H1 (cell line): ENCODE measurements around the gene AHRR. TPM values are rescaled to one million over a fixed set of nuclear protein-coding genes. Genes with fewer than 3 reads are reported as not detected.

Experiments
- CTCF ChIA-PET: fragments of 300-600 bp; sonication (Branson Sonifier 250); formaldehyde crosslinking; loops from one replicate; lab custom pipeline; 2021; ENCODE audit not compliant: partially characterized antibody; lab: Charles Lee
- POLR2A ChIA-PET: fragments of 300-600 bp; sonication (Branson Sonifier 250); formaldehyde crosslinking; loops from one replicate; lab custom pipeline; 2021; ENCODE audit warnings: inconsistent platforms; ENCODE audit not compliant: partially characterized antibody; lab: Charles Lee
- DNase-seq, 2 experiments: peaks; one replicate each; pipeline versions ENCODE4 v3.0.0 to v3.0.0-alpha.2; 2010 to 2022; ENCODE audit warnings: low spot score in 2 of 2, low read depth in 1 of 2, mixed read lengths in 1 of 2
- FAIRE-seq: peaks from 2 replicates; lab custom pipeline; 2011; peaks lifted over from hg19 to GRCh38; lab: Jason Lieb, UNC
- H2AFZ ChIP-seq: 2 replicates; pipeline ENCODE4 v1.8.1; 2012; ENCODE audit warnings: low read length, inconsistent platforms
- H2AK5ac ChIP-seq: 2 replicates; pipeline ENCODE4 v1.6.1; 2013; ENCODE audit warnings: low read depth, low read length
- H2BK120ac ChIP-seq: replicated peaks from 2 replicates; pipeline ENCODE3; 2013; ENCODE audit warnings: low read depth, low read length, inconsistent platforms
- H2BK12ac ChIP-seq: 2 replicates; pipeline ENCODE4 v1.6.1; 2013; ENCODE audit warnings: low read depth, low read length
- H2BK15ac ChIP-seq: 2 replicates; pipeline ENCODE4 v1.6.1; 2013; ENCODE audit warnings: low read length
- H2BK20ac ChIP-seq: 2 replicates; pipeline ENCODE4 v1.6.1; 2013; ENCODE audit warnings: low read length
- H2BK5ac ChIP-seq: 2 replicates; pipeline ENCODE4 v1.6.1; 2013; ENCODE audit warnings: low read depth, low read length
- H3K14ac ChIP-seq: 2 replicates; pipeline ENCODE4 v1.6.1; 2013; ENCODE audit warnings: inconsistent platforms; ENCODE audit not compliant: insufficient read length
- H3K18ac ChIP-seq: 2 replicates; pipeline ENCODE4 v1.6.1; 2013; ENCODE audit warnings: low read length; ENCODE audit errors: extremely low read depth
- H3K23ac ChIP-seq: 2 replicates; pipeline ENCODE4 v1.6.1; 2013; ENCODE audit warnings: inconsistent platforms; ENCODE audit not compliant: insufficient read length
- H3K23me2 ChIP-seq: 2 replicates; pipeline ENCODE4 v1.6.1; 2013; ENCODE audit warnings: low read depth, low read length
- H3K27ac ChIP-seq: 2 replicates; pipeline ENCODE4 v1.6.1; 2011; ENCODE audit warnings: low read depth, low read length, inconsistent platforms
- H3K27me3 ChIP-seq, 4 experiments: replicated peaks in 1 of 4; 1 replicate in 1 of 4; 2 replicates in 3 of 4; pipeline versions ENCODE4 v1.6.1 to v1.8.1; 2011 to 2013; ENCODE audit warnings: low read length in 3 of 4, mild to moderate bottlenecking in 3 of 4, inconsistent platforms in 2 of 4, mixed read lengths in 2 of 4, moderate library complexity in 1 of 4; ENCODE audit not compliant: control insufficient read depth in 3 of 4, insufficient read depth in 3 of 4; ENCODE audit errors: extremely low read depth in 1 of 4
- H3K36me3 ChIP-seq, 4 experiments: 2 replicates each; pipeline versions ENCODE4 v1.6.1 to v1.8.1; 2011 to 2013; ENCODE audit warnings: mild to moderate bottlenecking in 4 of 4, low read length in 3 of 4, moderate library complexity in 2 of 4, control low read depth in 1 of 4, inconsistent platforms in 1 of 4; ENCODE audit not compliant: insufficient read depth in 4 of 4, control insufficient read depth in 2 of 4
- H3K4ac ChIP-seq: replicated peaks from 2 replicates; pipeline ENCODE3; 2013; ENCODE audit warnings: low read length, low read depth, mixed read lengths, inconsistent platforms; ENCODE audit not compliant: insufficient read length
- H3K4me1 ChIP-seq, 4 experiments: replicated peaks in 1 of 4; 1 replicate in 1 of 4; 2 replicates in 3 of 4; pipeline versions ENCODE4 v1.6.1 to v1.8.1; 2011 to 2013; ENCODE audit warnings: low read length in 3 of 4, inconsistent platforms in 2 of 4, mixed read lengths in 1 of 4; ENCODE audit not compliant: insufficient read depth in 4 of 4, control insufficient read depth in 3 of 4
- H3K4me2 ChIP-seq, 2 experiments: 2 replicates each; pipeline versions ENCODE4 v1.6.1 to v1.8.1; 2011 to 2013; ENCODE audit warnings: low read depth in 2 of 2, low read length in 2 of 2, control low read depth in 1 of 2, inconsistent platforms in 1 of 2, mild to moderate bottlenecking in 1 of 2; ENCODE audit not compliant: insufficient read depth in 1 of 2
- H3K4me3 ChIP-seq, 4 experiments: fragments of 200-600, 300-600 bp in 1 of 4; sonication (generic), shearing (Covaris generic), sonication (Bioruptor Twin) in 1 of 4; 2 replicates each; pipeline versions ENCODE4 v1.5.1 to v1.8.1; 2011 to 2016; ENCODE audit warnings: low read length in 4 of 4, low read depth in 3 of 4, control low read depth in 2 of 4, inconsistent platforms in 2 of 4, mild to moderate bottlenecking in 2 of 4, mixed read lengths in 1 of 4, moderate library complexity in 1 of 4; ENCODE audit not compliant: insufficient read depth in 2 of 4; ENCODE audit errors: extremely low read depth in 1 of 4
- H3K56ac ChIP-seq: replicated peaks from 2 replicates; pipeline ENCODE3; 2013; ENCODE audit warnings: low read depth, mild to moderate bottlenecking, mixed read lengths, low read length, inconsistent platforms; ENCODE audit not compliant: insufficient read length
- H3K79me1 ChIP-seq: 2 replicates; pipeline ENCODE4 v1.6.1; 2013; ENCODE audit warnings: low read depth, low read length, control low read depth
- H3K79me2 ChIP-seq, 2 experiments: 2 replicates each; pipeline versions ENCODE4 v1.6.1 to v1.8.1; 2012 to 2013; ENCODE audit warnings: low read length in 2 of 2, mild to moderate bottlenecking in 2 of 2, inconsistent platforms in 1 of 2; ENCODE audit not compliant: insufficient read depth in 2 of 2, control insufficient read depth in 1 of 2
- H3K9ac ChIP-seq, 4 experiments: replicated peaks in 1 of 4; 1 replicate in 1 of 4; 2 replicates in 3 of 4; pipeline versions ENCODE4 v1.6.1 to v1.8.1; 2011 to 2013; ENCODE audit warnings: low read depth in 3 of 4, low read length in 3 of 4, control low read depth in 2 of 4, mild to moderate bottlenecking in 2 of 4, moderate library complexity in 2 of 4, inconsistent platforms in 1 of 4; ENCODE audit errors: extremely low read depth in 1 of 4
- H3K9me3 ChIP-seq, 2 experiments: 2 replicates each; pipeline versions ENCODE4 v1.6.1 to v1.8.1; 2012 to 2013; ENCODE audit warnings: mild to moderate bottlenecking in 2 of 2, moderate library complexity in 2 of 2, control low read depth in 1 of 2, inconsistent platforms in 1 of 2, low read depth in 1 of 2, low read length in 1 of 2, mixed read lengths in 1 of 2; ENCODE audit not compliant: insufficient read depth in 2 of 2
- H4K20me1 ChIP-seq, 2 experiments: replicated peaks in 1 of 2; 2 replicates each; pipeline versions ENCODE3 to v1.8.1; 2011 to 2013; ENCODE audit warnings: inconsistent platforms in 2 of 2, low read length in 2 of 2, mild to moderate bottlenecking in 1 of 2; ENCODE audit not compliant: insufficient read depth in 2 of 2, control insufficient read depth in 1 of 2
- H4K5ac ChIP-seq: 2 replicates; pipeline ENCODE4 v1.6.1; 2013; ENCODE audit warnings: low read length, low read depth, mixed read lengths, inconsistent platforms; ENCODE audit not compliant: insufficient read length
- H4K8ac ChIP-seq: 2 replicates; pipeline ENCODE4 v1.8.0; 2013; ENCODE audit warnings: mild to moderate bottlenecking, moderate library complexity, low read length, inconsistent platforms; ENCODE audit not compliant: insufficient read depth; ENCODE audit errors: extremely low read depth
- H4K91ac ChIP-seq: replicated peaks from 2 replicates; pipeline ENCODE3; 2013; ENCODE audit warnings: low read length, mixed read lengths, inconsistent platforms; ENCODE audit not compliant: insufficient read length
- CREB1 ChIP-seq: IDR thresholded peaks from 2 replicates; pipeline ENCODE4 v1.6.1; 2012; ENCODE audit warnings: inconsistent platforms
- WGBS, 2 experiments: shearing (Covaris generic) in 1 of 2; methylation state at CpG; one replicate each; pipeline versions ENCODE4 v1.1.6 to v1.1.7; 2013 to 2015; ENCODE audit warnings: low lambda C conversion rate in 2 of 2, mixed read lengths in 2 of 2, inconsistent platforms in 1 of 2, low coverage in 1 of 2, missing lambda C conversion rate in 1 of 2; ENCODE audit not compliant: insufficient replicate concordance in 2 of 2, insufficient coverage in 1 of 2, insufficient read length in 1 of 2; ENCODE audit errors: extremely low coverage in 1 of 2, missing lambda C conversion rate in 1 of 2; 5-methylcytosine and 5-hydroxymethylcytosine counted together
- polyA plus RNA-seq, 7 experiments: library from polyadenylated mRNA; depleted of rRNA in 3 of 7; stranded (reverse) in 5 of 7; unstranded in 2 of 7; fragments of >200 nt in 5 of 7; fragments of 200-250 nt in 2 of 7; gene quantifications; 1 replicate in 5 of 7; 2 replicates in 1 of 7; 4 replicates in 1 of 7; pipeline versions ENCODE4 v1.2.1 to v1.2.3, GENCODE V29; 2011 to 2013; ENCODE audit warnings: missing spikeins in 2 of 7, mixed read lengths in 2 of 7
- total RNA-seq: library from RNA; stranded (reverse); fragmentation: NEBNext Ultra II Directional; extraction: Animal tissue kit (Norgen Biotek cat#: 25700); gene quantifications from 2 replicates; pipeline ENCODE4 v1.2.1, GENCODE V29; 2021

AHRR gene
- total and polyA plus RNA-seq, 2 of the 8 experiments (the other 6 are each of a cell fraction or from before 2014, with no cell fraction given), result 0.41 to 0.80 TPM

DNA sequence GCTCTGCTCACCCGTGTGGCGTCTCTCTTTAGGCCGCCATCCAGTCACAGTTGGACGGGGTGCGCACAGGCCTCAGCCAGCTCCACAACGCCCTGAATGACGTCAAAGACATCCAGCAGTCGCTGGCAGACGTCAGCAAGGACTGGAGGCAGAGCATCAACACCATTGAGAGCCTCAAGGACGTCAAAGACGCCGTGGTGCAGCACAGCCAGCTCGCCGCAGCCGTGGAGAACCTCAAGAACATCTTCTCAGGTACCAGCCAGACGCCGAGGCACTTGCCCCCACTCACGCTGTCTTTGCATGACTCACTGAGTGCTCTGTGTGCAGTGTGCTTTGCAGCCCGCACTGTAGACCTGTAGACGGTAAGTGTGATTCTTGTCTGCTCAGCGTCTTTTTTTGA lies 126.0 kb downstream of the AHRR start:
- FAIRE-seq, result no peak
- ChIA-PET POLR2A (interaction anchor here (1.3 to 1.9 kb wide), 4 partner anchors 15 to 68 kb away, joined by 3 to 6 read pairs (median 4); no protein-coding TSS in a partner anchor), CTCF (interaction anchor here (0.6 to 3.0 kb wide), 19 partner anchors 8 to 335 kb away, joined by 3 to 14 read pairs (median 4); no protein-coding TSS in a partner anchor)
- Histone ChIP-seq H2BK120ac (no peak overlapping the region), H3K23ac (no peak overlapping the region), H3K9me3 (peaks cover 0 to 6% of the 10 kb centered on the region in 2 experiments; a peak in 2 of 4 replicates), H2AFZ (no peak overlapping the region), H2BK5ac (no peak overlapping the region), H3K23me2 (peaks cover 9% of the 10 kb centered on the region; the same call in 1 of the 2 replicates), H4K20me1 (peaks cover 2 to 13% of the 10 kb centered on the region in 2 experiments), H3K4me3 (no peak overlapping the region), H3K9ac (no peak overlapping the region), H3K27ac (no peak overlapping the region), H4K91ac (no peak overlapping the region), H2BK20ac (no peak overlapping the region), H3K4me2 (no peak overlapping the region), H2BK12ac (no peak overlapping the region), H3K79me1 (peaks cover 9% of the 10 kb centered on the region; the same call in 1 of the 2 replicates), H2BK15ac (no peak overlapping the region), H3K18ac (no peak overlapping the region), H3K36me3 (peaks cover 13 to 45% (median 21%) of the 10 kb centered on the region in 4 experiments), H3K79me2 (peaks cover 0 to 8% of the 10 kb centered on the region in 2 experiments; a peak in 1 of 4 replicates), H4K8ac (no peak overlapping the region), H3K14ac (no peak overlapping the region), H2AK5ac (no peak overlapping the region), H3K4ac (no peak overlapping the region), H3K56ac (no peak overlapping the region)
- 88% methylated on average over 17 of the region's 21 CpGs; no CpG with 5 or more reads in 1 of the 2 experiments for WGBS, 2 experiments
- no peak for TF ChIP-seq CREB1
- TF ChIP-seq, all 59 proteins: peak for 0
- H4K5ac ChIP-seq, result no peak overlapping the region
- no peak for DNase-seq
- H3K4me1 ChIP-seq, result peaks cover 0 to 8% (median 5%) of the 10 kb centered on the region in 4 experiments; a peak in 5 of 7 replicates
- peaks cover 0 to 4% (median 0%) of the 10 kb centered on the region in 4 experiments; a peak in 2 of 7 replicates for H3K27me3 ChIP-seq
